CD4-positive, alpha-beta T cell (primary cell): ENCODE measurements around the gene ZMPSTE24. TPM values are rescaled to one million over a fixed set of nuclear protein-coding genes. Genes with fewer than 3 reads are reported as not detected.
A peak's percentile ranks its signal among the peaks of the same experiment; 100 is the strongest.

Experiments
- ATAC-seq: fragments of 200-7000 bp; cut with Tn5 transposase; one replicate; pipeline ENCODE4 v1.10.0; 2022; ENCODE audit warnings: mild to moderate bottlenecking; ENCODE audit not compliant: poor library complexity
- CTCF ChIA-PET: fragments of 350-600 bp; sonication (Branson Sonifier 250); formaldehyde crosslinking; loops from one replicate; lab custom pipeline; 2021; ENCODE audit warnings: antibody characterized with exemption, inconsistent platforms; lab: Charles Lee
- POLR2A ChIA-PET: fragments of 350-600 bp; sonication (Branson Sonifier 250); formaldehyde crosslinking; loops from one replicate; lab custom pipeline; 2021; ENCODE audit warnings: antibody characterized with exemption, inconsistent platforms; lab: Charles Lee
- DNase-seq, 14 experiments: peaks; one replicate each; pipeline ENCODE4 v3.0.0-alpha.2; 2013 to 2020; ENCODE audit warnings: mixed read lengths in 2 of 14
- H3K27ac ChIP-seq, 2 donors: one replicate each; pipeline versions ENCODE4 v1.5.1 to v1.7.0; 2013; ENCODE audit warnings: low read length in 2 of 2, low read depth in 1 of 2, mild to moderate bottlenecking in 1 of 2
- H3K27me3 ChIP-seq, 2 experiments: 1 replicate in 1 of 2; 2 replicates in 1 of 2; pipeline versions ENCODE4 v1.6.1 to v1.7.0; 2013; ENCODE audit warnings: low read length in 2 of 2, control low read depth in 1 of 2, mild to moderate bottlenecking in 1 of 2, moderate library complexity in 1 of 2; ENCODE audit not compliant: insufficient read depth in 2 of 2, control insufficient read depth in 1 of 2
- H3K36me3 ChIP-seq: one replicate; pipeline ENCODE4 v1.6.1; 2013; ENCODE audit warnings: low read length, control low read depth; ENCODE audit not compliant: insufficient read depth
- H3K4me1 ChIP-seq: one replicate; pipeline ENCODE4 v1.6.1; 2013; ENCODE audit warnings: low read length, control low read depth; ENCODE audit not compliant: insufficient read depth
- H3K4me3 ChIP-seq: one replicate; pipeline ENCODE4 v1.5.1; 2013; ENCODE audit warnings: mild to moderate bottlenecking, low read length, moderate library complexity
- H3K9me3 ChIP-seq, 2 experiments: 1 replicate in 1 of 2; 2 replicates in 1 of 2; pipeline versions ENCODE4 v1.6.1 to v1.7.0; 2013; ENCODE audit warnings: low read length in 2 of 2, mild to moderate bottlenecking in 2 of 2, control low read depth in 1 of 2, moderate library complexity in 1 of 2; ENCODE audit not compliant: control insufficient read depth in 1 of 2, insufficient read depth in 1 of 2
- H3K27ac Mint-ChIP-seq: one replicate; pipeline ENCODE4 v1.8.0; 2020; ENCODE audit warnings: mixed read lengths
- H3K27me3 Mint-ChIP-seq: one replicate; pipeline ENCODE4 v1.8.0; 2021; ENCODE audit warnings: mixed read lengths
- H3K36me3 Mint-ChIP-seq: one replicate; pipeline ENCODE4 v1.8.0; 2021; ENCODE audit warnings: low read depth, mixed read lengths
- H3K4me1 Mint-ChIP-seq: one replicate; pipeline ENCODE4 v1.8.0; 2021; ENCODE audit warnings: low read depth, mixed read lengths
- H3K4me3 Mint-ChIP-seq: one replicate; pipeline ENCODE4 v1.8.0; 2020; ENCODE audit warnings: mild to moderate bottlenecking, mixed read lengths
- H3K9me3 Mint-ChIP-seq: one replicate; pipeline ENCODE4 v1.8.0; 2020; ENCODE audit warnings: mixed read lengths
- intact Hi-C, 2 experiments: fragments of 100-400 bp; cut with DNase I in 1 of 2; cut with micrococcal nuclease in 1 of 2; formaldehyde crosslinking; loops; one replicate each; pipeline versions ENCODE4 v1.15.1 to v1.9.0; 2023 to 2025; cut with DNase I, micrococcal nuclease
- total RNA-seq, 174 experiments: library from RNA in 2 of 174; stranded (reverse) in 2 of 174; gene quantifications; one replicate each; pipeline ENCODE4 v1.2.3 and lab custom pipeline; 2021 to 2026
- TF ChIP-seq, protein P1 (sequence below): fragments of 200-600 bp; IDR thresholded peaks from one replicate; pipeline ENCODE4 v1.8.0; 2022; ENCODE audit warnings: antibody characterized with exemption, mild to moderate bottlenecking

The ZMPSTE24 gene
- total RNA-seq, 2 experiments from 2014 or later: 8.7 to 8.8 TPM

DNA sequence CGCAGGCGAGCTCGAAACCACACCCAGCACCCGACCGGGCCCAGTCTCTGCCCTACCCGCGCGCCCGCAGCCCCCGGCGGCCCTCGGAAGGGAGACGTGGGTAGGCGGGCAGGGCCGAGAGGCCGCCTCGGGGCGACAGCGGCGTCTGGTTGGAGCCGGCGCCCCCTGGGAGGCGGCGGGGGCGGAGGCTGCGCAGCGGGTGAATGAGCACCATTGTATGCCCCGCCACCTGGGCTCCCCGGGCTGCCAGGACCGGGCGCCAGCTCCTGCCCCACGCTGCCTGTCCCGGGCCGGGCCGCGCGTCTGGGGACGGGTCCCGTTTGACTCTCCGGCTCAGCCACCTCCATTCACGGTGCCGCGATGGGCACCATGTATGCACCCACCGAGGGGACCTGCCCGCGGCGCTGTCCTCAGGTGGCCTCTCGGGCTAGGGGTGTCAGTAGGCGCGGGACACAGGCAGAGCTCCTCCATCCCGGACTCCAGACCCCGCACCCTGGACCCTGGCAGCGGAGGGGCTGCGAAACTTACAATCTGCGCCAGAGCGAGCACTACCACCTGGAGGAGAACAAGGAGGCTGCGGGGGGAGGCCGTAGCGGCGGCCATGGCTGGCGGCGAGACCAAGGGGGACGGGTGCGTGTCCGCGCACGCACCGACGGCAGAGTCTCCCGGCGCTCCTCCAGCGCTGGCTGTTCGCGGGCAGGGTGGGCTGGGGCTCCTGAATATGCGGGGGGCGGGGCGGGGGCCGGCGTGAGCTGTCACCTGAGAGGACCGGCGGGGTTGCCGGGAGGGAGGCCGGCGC is 58.8 kb downstream of the ZMPSTE24 start, which contains the start of gene COL9A2:
Gene COL9A2, minus strand, starts transcription at position 692 of the 799 bp plus-strand sequence. Its CDS starts 89 bp downstream, at position 603.
- H3K4me3 ChIP-seq: peak within 1 kb of the TSS; percentile 77
- peak; percentile 50 for ATAC-seq
- no peaks in the 10 kb centered on the region for H3K9me3 ChIP-seq
- intact Hi-C loops: loop anchor here in 1 of 2 experiments (1.0 to 5.0 kb wide), 2 partner anchors 88 to 154 kb away; partner anchors contain the start of gene RLF
- H3K4me1 ChIP-seq: peaks cover 51% of the 10 kb centered on the region
- TF ChIP-seq, protein P1, sequence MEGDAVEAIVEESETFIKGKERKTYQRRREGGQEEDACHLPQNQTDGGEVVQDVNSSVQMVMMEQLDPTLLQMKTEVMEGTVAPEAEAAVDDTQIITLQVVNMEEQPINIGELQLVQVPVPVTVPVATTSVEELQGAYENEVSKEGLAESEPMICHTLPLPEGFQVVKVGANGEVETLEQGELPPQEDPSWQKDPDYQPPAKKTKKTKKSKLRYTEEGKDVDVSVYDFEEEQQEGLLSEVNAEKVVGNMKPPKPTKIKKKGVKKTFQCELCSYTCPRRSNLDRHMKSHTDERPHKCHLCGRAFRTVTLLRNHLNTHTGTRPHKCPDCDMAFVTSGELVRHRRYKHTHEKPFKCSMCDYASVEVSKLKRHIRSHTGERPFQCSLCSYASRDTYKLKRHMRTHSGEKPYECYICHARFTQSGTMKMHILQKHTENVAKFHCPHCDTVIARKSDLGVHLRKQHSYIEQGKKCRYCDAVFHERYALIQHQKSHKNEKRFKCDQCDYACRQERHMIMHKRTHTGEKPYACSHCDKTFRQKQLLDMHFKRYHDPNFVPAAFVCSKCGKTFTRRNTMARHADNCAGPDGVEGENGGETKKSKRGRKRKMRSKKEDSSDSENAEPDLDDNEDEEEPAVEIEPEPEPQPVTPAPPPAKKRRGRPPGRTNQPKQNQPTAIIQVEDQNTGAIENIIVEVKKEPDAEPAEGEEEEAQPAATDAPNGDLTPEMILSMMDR: no peak
- no peaks in the 10 kb centered on the region for H3K36me3 Mint-ChIP-seq
- ChIA-PET POLR2A (interaction anchor here (0.9 to 3.2 kb wide), 9 partner anchors 26 to 164 kb away, joined by 3 to 24 read pairs (median 4); partner anchors contain the start of gene SMAP2), CTCF (interaction anchor here (0.6 to 3.4 kb wide), 10 partner anchors 18 to 173 kb away, joined by 3 to 27 read pairs (median 5); no protein-coding TSS in a partner anchor)
- peak within 1 kb of the TSS; percentile 64 for H3K27ac Mint-ChIP-seq
- no peak within 1 kb of the TSS for H3K27ac ChIP-seq
- peaks cover 0 to 11% of the 10 kb centered on the region in 2 experiments for H3K27me3 ChIP-seq
- peak in 13 of 14 experiments; percentile 31 to 83 (median 53) for DNase-seq
- no peaks in the 10 kb centered on the region for H3K36me3 ChIP-seq
- H3K27me3 Mint-ChIP-seq: peaks cover 24% of the 10 kb centered on the region
- H3K9me3 Mint-ChIP-seq: no peaks in the 10 kb centered on the region
- peaks cover 37% of the 10 kb centered on the region for H3K4me1 Mint-ChIP-seq
- H3K4me3 Mint-ChIP-seq: peak within 1 kb of the TSS; percentile 90

DNA sequence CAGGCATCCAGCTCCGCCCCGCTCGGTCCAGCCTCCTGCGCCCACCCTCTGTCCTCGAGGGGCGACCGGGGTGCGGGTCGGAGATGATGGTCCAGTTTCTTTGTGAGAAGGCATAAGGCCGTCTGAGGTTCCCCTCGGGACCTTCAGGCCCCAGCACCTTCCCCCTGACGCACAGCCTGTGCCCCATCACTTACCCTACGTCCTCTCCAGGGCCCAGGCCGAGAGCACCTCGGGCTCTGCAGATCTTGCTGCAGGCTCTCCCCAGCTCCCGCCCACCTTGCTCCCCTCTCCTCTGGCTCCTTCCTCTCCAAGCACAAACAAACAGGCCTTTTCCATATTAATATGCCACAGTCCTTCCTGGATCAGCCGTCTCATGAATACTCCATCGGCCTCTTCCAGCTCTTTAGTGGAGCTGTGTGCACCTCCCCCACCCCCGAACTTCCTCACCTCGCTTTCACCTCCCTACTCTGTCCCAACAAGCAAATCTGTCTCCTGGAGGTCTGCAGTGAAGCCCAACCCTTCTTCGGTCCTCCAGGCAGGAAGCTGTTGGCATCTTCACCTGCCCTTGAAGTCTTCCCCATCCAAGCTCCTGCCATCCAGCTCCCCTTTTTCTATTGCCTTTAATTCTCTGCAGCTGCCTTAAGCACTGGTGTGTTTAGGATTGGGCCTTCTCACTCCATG is 59.5 kb downstream of the ZMPSTE24 start:
- no peaks in the 10 kb centered on the region for H3K36me3 Mint-ChIP-seq
- DNase-seq (peak in 1 of 14 experiments; percentile 31), ATAC-seq (no peak)
- H3K4me1 Mint-ChIP-seq: peaks cover 37% of the 10 kb centered on the region
- H3K4me3 Mint-ChIP-seq: peak overlapping the region; percentile 82
- intact Hi-C loops: loop anchor here in 1 of 2 experiments (5.0 kb wide), 1 partner anchor 155 kb away; the partner anchor contains the start of gene RLF
- Histone ChIP-seq H3K27me3 (peaks cover 0 to 11% of the 10 kb centered on the region in 2 experiments), H3K4me1 (peaks cover 43% of the 10 kb centered on the region), H3K9me3 (no peaks in the 10 kb centered on the region), H3K27ac (no peak overlapping the region), H3K4me3 (peak overlapping the region; percentile 60), H3K36me3 (no peaks in the 10 kb centered on the region)
- POLR2A ChIA-PET: interaction anchor here (1.1 to 3.2 kb wide), 5 partner anchors 25 to 87 kb away, joined by 4 to 24 read pairs (median 13); partner anchors contain the start of gene SMAP2
- TF ChIP-seq, protein P1: no peak
- CTCF ChIA-PET: interaction anchor here (1.3 to 3.4 kb wide), 3 partner anchors 18 to 65 kb away, joined by 3 to 27 read pairs (median 4); no protein-coding TSS in a partner anchor
- peaks cover 24% of the 10 kb centered on the region for H3K27me3 Mint-ChIP-seq
- H3K27ac Mint-ChIP-seq: peak overlapping the region; percentile 27
- no peaks in the 10 kb centered on the region for H3K9me3 Mint-ChIP-seq

DNA sequence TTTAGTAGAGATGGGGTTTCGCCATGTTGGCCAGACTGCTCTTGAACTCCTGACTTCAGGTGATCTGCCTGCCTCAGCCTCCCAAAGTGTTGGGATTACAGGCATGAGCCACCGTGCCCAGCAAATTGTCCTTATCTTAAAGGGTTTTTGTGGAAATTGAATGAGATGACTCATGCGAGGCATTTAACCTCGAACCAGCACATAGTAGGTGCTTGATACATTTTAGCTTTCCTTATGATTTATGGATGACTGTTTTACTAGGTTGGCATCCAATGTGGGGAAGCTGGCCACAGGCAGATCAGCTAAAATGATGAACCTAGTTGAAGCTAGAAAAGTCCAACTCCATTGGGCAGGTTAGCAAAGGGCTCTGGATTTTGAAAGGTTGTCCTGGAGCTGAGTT is 60.4 kb downstream of the ZMPSTE24 start:
- intact Hi-C loops: loop anchor here in 1 of 2 experiments (5.0 kb wide), 1 partner anchor 156 kb away; the partner anchor contains the start of gene RLF
- Histone ChIP-seq H3K4me1 (peaks cover 34% of the 10 kb centered on the region), H3K36me3 (no peaks in the 10 kb centered on the region), H3K4me3 (no peak overlapping the region), H3K9me3 (no peaks in the 10 kb centered on the region), H3K27ac (no peak overlapping the region), H3K27me3 (peaks cover 0 to 11% of the 10 kb centered on the region in 2 experiments)
- ChIA-PET POLR2A (no interaction called here), CTCF (interaction anchor here (1.3 to 1.6 kb wide), 2 partner anchors 17 to 64 kb away, joined by 3 to 4 read pairs; no protein-coding TSS in a partner anchor)
- H3K27me3 Mint-ChIP-seq: peaks cover 24% of the 10 kb centered on the region
- no peak overlapping the region for H3K27ac Mint-ChIP-seq
- no peak overlapping the region for H3K4me3 Mint-ChIP-seq
- no peaks in the 10 kb centered on the region for H3K36me3 Mint-ChIP-seq
- ATAC-seq (no peak), DNase-seq (no peak)
- H3K9me3 Mint-ChIP-seq: no peaks in the 10 kb centered on the region
- peaks cover 37% of the 10 kb centered on the region for H3K4me1 Mint-ChIP-seq
- TF ChIP-seq, protein P1: no peak
